ENCODE results near the gene CHAC1.
A peak's percentile ranks its signal among the peaks of the same experiment; 100 is the strongest.
"Not testable (repeated sequence)": the region's sequence is repeated elsewhere in the genome, so short reads cannot be mapped to it uniquely, and the experiment has no call there.

The CHAC1 gene

DNA sequence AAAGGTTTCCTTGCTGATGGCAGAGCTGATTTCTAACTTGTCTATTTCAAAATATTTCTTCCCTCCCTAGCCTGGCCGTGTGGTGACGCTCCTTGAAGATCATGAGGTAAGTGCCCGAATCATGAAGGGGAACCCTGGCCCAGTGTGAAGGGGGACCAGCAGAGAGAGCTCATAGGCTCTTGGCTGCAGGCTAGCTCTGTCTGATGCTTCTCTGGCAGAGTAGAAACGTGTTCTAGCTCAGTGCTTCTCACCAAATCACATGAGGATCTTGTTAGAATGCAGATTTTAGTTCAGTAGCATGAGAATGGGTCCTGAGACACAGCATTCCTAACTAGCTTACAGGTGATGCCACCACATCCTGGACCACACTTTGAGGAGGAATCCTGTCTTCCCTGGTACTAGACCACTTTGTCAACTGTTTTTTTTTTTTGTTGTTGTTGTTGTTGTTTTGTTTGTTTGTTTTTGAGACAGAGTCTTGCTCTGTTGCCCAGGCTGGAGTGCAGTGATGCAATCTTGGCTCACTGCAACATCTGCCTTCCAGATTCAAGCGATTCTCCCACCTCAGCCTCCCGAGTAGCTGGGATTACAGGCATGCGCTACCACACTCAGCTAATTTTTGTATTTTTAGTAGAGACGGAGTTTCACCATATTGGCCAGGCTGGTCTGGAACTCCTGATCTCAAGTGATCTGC is 1.0 kb downstream of the CHAC1 start:
- not testable (repeated sequence) for H3K36me3 Mint-ChIP-seq (ENCODE audit: low read depth); H3K9me3 Mint-ChIP-seq; H3K27me3 Mint-ChIP-seq (ENCODE audit: low read depth); DNase-seq (ENCODE audit: low spot score)
- peak overlapping the region; percentile 81 for H3K27ac Mint-ChIP-seq
- peaks cover 30% of the 10 kb centered on the region for H3K4me1 Mint-ChIP-seq (ENCODE audit: low read depth)
- H3K4me3 Mint-ChIP-seq, result peak overlapping the region; percentile 88

DNA sequence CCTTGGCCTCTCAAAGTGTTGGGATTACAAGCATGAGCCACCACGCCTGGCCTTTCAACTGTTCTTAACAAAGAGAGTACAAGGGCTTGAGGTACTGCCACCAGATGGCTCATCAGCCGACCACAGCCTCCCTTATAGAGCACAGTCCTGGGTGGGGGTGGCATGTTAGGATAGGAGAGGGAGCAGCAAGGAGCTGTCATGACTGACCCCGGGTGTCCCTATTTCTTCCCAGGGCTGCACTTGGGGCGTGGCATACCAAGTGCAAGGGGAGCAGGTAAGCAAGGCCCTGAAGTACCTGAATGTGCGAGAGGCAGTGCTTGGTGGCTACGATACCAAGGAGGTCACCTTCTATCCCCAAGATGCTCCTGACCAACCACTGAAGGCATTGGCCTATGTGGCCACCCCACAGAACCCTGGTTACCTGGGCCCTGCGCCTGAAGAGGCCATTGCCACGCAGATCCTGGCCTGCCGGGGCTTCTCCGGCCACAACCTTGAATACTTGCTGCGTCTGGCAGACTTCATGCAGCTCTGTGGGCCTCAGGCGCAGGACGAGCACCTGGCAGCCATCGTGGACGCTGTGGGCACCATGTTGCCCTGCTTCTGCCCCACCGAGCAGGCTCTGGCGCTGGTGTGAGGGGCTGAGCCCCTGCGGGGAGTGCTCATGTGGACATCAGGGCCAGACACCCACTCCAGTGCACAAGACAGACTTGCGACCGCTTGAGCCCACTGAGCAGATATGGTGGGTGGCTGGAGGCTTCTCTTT is 2.1 kb downstream of the CHAC1 start:
- Mint-ChIP-seq H3K4me1 (ENCODE audit: low read depth) (peaks cover 36% of the 10 kb centered on the region), H3K27me3 (ENCODE audit: low read depth) (no peaks in the 10 kb centered on the region), H3K4me3 (peak overlapping the region; percentile 88), H3K27ac (no peak overlapping the region), H3K36me3 (ENCODE audit: low read depth) (peaks cover 4% of the 10 kb centered on the region), H3K9me3 (no peaks in the 10 kb centered on the region)
- DNase-seq (ENCODE audit: low spot score), result no peak

- peaks cover 4% of the 10 kb centered on the region for H3K36me3 Mint-ChIP-seq (ENCODE audit: low read depth)
- H3K9me3 Mint-ChIP-seq, result no peaks in the 10 kb centered on the region
- no peaks in the 10 kb centered on the region for H3K27me3 Mint-ChIP-seq (ENCODE audit: low read depth)
- peak overlapping the region; percentile 52 for H3K27ac Mint-ChIP-seq
- peak overlapping the region; percentile 22 for H3K4me3 Mint-ChIP-seq
- no peak for DNase-seq (ENCODE audit: low spot score)
- peaks cover 36% of the 10 kb centered on the region for H3K4me1 Mint-ChIP-seq (ENCODE audit: low read depth)
Measured at GRCh38 chr15:40955930-40956540, 2.8 kb downstream of the CHAC1 start.

DNA sequence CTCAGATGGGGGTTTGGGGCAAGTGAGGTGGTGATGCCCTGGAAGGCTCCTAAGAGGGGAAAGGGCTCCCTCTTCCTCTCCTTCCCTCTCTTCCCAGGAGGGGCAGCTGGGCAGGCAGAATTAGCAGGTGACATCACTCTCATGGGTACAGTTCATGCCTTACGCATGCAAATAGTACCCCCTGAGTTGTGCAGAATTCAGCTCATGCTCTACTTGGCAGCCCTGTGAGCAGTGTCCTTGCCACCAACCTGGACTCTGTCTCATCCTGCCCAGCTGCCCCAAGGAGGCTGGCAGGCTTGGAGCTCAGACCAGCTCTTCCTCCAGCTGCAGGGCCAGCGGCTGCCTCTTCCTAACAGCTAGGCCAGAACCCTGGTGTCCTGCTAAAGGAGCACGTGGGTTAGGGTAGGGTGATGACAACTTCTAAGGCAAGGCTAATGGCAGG is 3.3 kb downstream of the CHAC1 start:
- DNase-seq (ENCODE audit: low spot score), result no peak
- peaks cover 35% of the 10 kb centered on the region for H3K4me1 Mint-ChIP-seq (ENCODE audit: low read depth)
- H3K9me3 Mint-ChIP-seq, result no peaks in the 10 kb centered on the region
- H3K36me3 Mint-ChIP-seq (ENCODE audit: low read depth), result peaks cover 4% of the 10 kb centered on the region
- H3K27me3 Mint-ChIP-seq (ENCODE audit: low read depth), result no peaks in the 10 kb centered on the region
- H3K4me3 Mint-ChIP-seq, result peak overlapping the region; percentile 17
- peak overlapping the region; percentile 52 for H3K27ac Mint-ChIP-seq

- no peaks in the 10 kb centered on the region for H3K27me3 Mint-ChIP-seq (ENCODE audit: low read depth)
- no peak for DNase-seq (ENCODE audit: low spot score)
- peaks cover 30% of the 10 kb centered on the region for H3K4me1 Mint-ChIP-seq (ENCODE audit: low read depth)
- no peak overlapping the region for H3K4me3 Mint-ChIP-seq
- H3K9me3 Mint-ChIP-seq, result no peaks in the 10 kb centered on the region
- peaks cover 4% of the 10 kb centered on the region for H3K36me3 Mint-ChIP-seq (ENCODE audit: low read depth)
- H3K27ac Mint-ChIP-seq, result no peak overlapping the region
Measured at GRCh38 chr15:40957041-40957555, 3.8 kb downstream of the CHAC1 start.

GRCh38 chr15:40957581-40958051 is 4.3 kb downstream of the CHAC1 start:
- H3K4me3 Mint-ChIP-seq, result no peak overlapping the region
- peaks cover 26% of the 10 kb centered on the region for H3K4me1 Mint-ChIP-seq (ENCODE audit: low read depth)
- H3K9me3 Mint-ChIP-seq, result no peaks in the 10 kb centered on the region
- H3K36me3 Mint-ChIP-seq (ENCODE audit: low read depth), result peaks cover 4% of the 10 kb centered on the region
- no peak overlapping the region for H3K27ac Mint-ChIP-seq
- no peaks in the 10 kb centered on the region for H3K27me3 Mint-ChIP-seq (ENCODE audit: low read depth)
- no peak for DNase-seq (ENCODE audit: low spot score)

GRCh38 chr15:40958146-40958545 is 4.9 kb downstream of the CHAC1 start:
- H3K27ac Mint-ChIP-seq, result no peak overlapping the region
- H3K4me1 Mint-ChIP-seq (ENCODE audit: low read depth), result peaks cover 23% of the 10 kb centered on the region
- peaks cover 4% of the 10 kb centered on the region for H3K36me3 Mint-ChIP-seq (ENCODE audit: low read depth)
- H3K27me3 Mint-ChIP-seq (ENCODE audit: low read depth), result no peaks in the 10 kb centered on the region
- H3K9me3 Mint-ChIP-seq, result no peaks in the 10 kb centered on the region
- DNase-seq (ENCODE audit: low spot score), result no peak
- H3K4me3 Mint-ChIP-seq, result no peak overlapping the region

DNA sequence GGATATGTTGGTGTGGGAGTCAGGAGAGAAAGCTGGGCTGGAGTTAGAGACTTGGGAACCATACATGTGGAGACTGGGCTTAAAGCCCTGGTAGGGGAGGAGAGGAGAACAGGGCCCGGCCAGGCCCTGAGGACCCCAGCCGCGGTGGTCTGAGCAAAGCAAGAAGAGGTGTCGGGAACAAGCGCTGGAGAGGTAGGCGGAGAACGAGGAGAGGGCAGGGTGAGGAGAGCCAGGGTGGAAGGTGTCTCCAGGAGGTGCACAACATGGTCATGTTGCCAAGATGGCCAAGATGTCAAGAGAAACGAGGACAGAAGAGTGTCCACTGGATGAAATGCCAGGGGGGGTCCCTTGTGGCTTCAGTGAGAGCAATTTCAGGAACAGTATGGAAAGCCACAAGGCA is 5.5 kb downstream of the CHAC1 start:
- no peak for DNase-seq (ENCODE audit: low spot score)
- Mint-ChIP-seq H3K9me3 (no peaks in the 10 kb centered on the region), H3K4me1 (ENCODE audit: low read depth) (peaks cover 21% of the 10 kb centered on the region), H3K27ac (no peak overlapping the region), H3K4me3 (no peak overlapping the region), H3K36me3 (ENCODE audit: low read depth) (peaks cover 4% of the 10 kb centered on the region), H3K27me3 (ENCODE audit: low read depth) (no peaks in the 10 kb centered on the region)

DNA sequence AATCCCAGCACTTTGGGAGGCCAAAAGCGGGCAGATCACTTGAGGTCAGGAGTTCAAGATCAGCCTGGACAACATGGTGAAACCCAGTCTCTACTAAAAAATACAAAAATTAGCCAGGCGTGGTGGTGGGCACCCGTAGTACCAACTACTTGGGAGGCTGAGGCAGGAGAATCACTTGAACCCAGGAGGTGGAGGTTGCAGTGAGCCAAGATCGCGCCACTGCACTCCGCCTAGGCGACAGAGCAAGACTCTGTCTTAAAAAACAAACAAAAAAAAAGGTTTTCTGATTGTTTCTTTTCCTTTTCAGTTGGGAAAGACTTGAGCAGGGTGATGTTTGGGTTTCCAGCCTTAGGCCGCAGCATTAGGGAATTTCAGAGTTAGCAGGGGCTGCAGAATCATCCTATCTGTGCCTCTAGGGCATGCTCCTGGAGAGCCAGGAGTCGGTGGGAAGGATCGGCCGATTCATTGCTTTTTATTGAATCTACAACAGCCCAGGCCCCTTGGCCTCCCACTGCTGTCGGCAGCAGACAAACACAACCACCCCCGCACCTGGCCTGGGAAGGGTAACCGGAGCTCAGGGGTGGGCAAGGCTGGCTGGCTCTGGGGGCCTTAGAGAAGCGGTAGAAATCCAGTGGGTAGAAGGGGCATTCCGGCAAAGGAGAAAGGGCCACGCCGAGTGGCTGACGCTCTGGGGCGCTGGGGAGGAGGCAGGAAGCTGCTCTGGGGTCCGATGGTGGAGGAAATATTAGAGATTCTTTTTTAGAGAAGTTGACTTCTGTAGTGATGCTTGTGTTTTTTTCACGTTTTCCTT is 6.3 kb downstream of the CHAC1 start:
- Mint-ChIP-seq H3K4me1 (ENCODE audit: low read depth) (peaks cover 13% of the 10 kb centered on the region), H3K27ac (no peak overlapping the region), H3K27me3 (ENCODE audit: low read depth) (no peaks in the 10 kb centered on the region), H3K4me3 (no peak overlapping the region), H3K36me3 (ENCODE audit: low read depth) (peaks cover 4% of the 10 kb centered on the region), H3K9me3 (no peaks in the 10 kb centered on the region)
- DNase-seq (ENCODE audit: low spot score), result no peak

DNA sequence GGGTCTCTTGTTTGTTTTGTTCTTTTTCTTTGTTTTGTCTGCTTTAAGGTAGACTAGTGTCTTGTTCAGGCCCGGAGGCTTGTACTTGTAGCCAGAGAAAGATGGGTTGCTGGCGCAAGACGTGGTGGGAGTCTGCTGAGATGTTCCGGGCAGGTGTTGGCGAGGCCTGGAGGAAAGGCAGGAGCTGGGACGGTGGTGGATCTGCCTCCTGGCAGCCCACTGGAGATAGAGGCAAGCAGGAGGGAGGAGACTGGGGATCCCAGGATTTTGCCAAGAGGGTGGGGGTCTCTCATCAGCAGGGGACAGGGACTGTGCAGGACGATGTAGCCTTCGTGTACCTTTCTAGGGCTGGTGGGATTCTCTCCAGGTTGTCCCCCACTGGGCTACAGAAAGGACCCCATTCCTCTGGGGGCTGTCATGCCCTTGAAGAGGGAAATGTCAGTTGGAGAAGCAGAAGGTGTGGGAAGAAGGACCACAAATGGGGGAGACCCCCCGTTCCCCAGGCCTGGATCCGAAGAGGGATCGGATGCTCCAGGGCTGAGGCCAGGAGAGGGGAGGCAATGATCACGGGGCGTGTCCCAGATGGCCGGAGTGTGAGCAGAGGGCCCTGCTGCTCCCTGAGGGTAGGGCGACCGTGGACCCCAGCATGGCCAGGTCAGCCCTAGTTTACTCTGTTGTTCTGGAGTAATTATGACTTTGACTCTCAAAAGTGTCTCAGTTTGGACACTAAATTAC is 7.0 kb downstream of the CHAC1 start:
- peaks cover 12% of the 10 kb centered on the region for H3K4me1 Mint-ChIP-seq (ENCODE audit: low read depth)
- H3K36me3 Mint-ChIP-seq (ENCODE audit: low read depth), result peaks cover 4% of the 10 kb centered on the region
- DNase-seq (ENCODE audit: low spot score), result no peak
- no peak overlapping the region for H3K27ac Mint-ChIP-seq
- H3K4me3 Mint-ChIP-seq, result no peak overlapping the region
- H3K27me3 Mint-ChIP-seq (ENCODE audit: low read depth), result no peaks in the 10 kb centered on the region
- no peaks in the 10 kb centered on the region for H3K9me3 Mint-ChIP-seq

DNA sequence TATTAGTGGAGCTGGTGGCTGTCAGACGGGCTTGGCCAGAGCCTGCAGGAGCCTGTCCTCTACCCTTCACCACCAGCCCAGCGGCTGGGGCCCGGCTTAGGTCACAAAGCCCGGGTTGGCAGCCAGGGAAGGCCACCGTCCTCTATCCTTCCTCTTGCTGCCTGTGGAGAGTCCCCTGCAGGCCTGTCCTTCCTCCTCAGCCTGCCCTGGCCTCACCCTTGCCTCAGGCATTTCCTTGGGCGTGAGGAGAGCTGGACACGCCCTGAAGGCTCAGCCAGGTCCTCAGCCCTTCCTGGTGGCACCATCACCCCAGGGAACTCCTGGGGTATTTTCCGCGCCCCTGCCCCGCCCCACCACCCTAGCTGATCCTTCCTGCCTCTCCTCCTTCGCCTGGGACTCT is 7.7 kb downstream of the CHAC1 start:
- DNase-seq (ENCODE audit: low spot score), result no peak
- Mint-ChIP-seq H3K9me3 (no peaks in the 10 kb centered on the region), H3K27ac (no peak overlapping the region), H3K4me1 (ENCODE audit: low read depth) (peaks cover 10% of the 10 kb centered on the region), H3K27me3 (ENCODE audit: low read depth) (no peaks in the 10 kb centered on the region), H3K36me3 (ENCODE audit: low read depth) (peaks cover 4% of the 10 kb centered on the region), H3K4me3 (no peak overlapping the region)

- H3K4me3 Mint-ChIP-seq; H3K27me3 Mint-ChIP-seq (ENCODE audit: low read depth); H3K36me3 Mint-ChIP-seq (ENCODE audit: low read depth); H3K27ac Mint-ChIP-seq; H3K9me3 Mint-ChIP-seq; DNase-seq (ENCODE audit: low spot score); H3K4me1 Mint-ChIP-seq (ENCODE audit: low read depth): not testable (repeated sequence)
Measured at GRCh38 chr15:40961740-40962139, 8.5 kb downstream of the CHAC1 start.

- H3K27ac Mint-ChIP-seq; H3K36me3 Mint-ChIP-seq (ENCODE audit: low read depth); DNase-seq (ENCODE audit: low spot score); H3K27me3 Mint-ChIP-seq (ENCODE audit: low read depth); H3K4me1 Mint-ChIP-seq (ENCODE audit: low read depth); H3K4me3 Mint-ChIP-seq; H3K9me3 Mint-ChIP-seq: not testable (repeated sequence)
Measured at GRCh38 chr15:40962317-40962716, 9.0 kb downstream of the CHAC1 start.
